Measurements from ENCODE around the gene FSIP1.

- TF ChIP-seq, protein P1, sequence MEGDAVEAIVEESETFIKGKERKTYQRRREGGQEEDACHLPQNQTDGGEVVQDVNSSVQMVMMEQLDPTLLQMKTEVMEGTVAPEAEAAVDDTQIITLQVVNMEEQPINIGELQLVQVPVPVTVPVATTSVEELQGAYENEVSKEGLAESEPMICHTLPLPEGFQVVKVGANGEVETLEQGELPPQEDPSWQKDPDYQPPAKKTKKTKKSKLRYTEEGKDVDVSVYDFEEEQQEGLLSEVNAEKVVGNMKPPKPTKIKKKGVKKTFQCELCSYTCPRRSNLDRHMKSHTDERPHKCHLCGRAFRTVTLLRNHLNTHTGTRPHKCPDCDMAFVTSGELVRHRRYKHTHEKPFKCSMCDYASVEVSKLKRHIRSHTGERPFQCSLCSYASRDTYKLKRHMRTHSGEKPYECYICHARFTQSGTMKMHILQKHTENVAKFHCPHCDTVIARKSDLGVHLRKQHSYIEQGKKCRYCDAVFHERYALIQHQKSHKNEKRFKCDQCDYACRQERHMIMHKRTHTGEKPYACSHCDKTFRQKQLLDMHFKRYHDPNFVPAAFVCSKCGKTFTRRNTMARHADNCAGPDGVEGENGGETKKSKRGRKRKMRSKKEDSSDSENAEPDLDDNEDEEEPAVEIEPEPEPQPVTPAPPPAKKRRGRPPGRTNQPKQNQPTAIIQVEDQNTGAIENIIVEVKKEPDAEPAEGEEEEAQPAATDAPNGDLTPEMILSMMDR (IDR thresholded peaks at IDR 0.05) = no peak
- TF ChIP-seq EP300 (IDR thresholded peaks at IDR 0.05) (no peak), POLR2A (IDR thresholded peaks at IDR 0.05) (no peak)
These were observed 113.0 kb downstream of the FSIP1 start for GRCh38 chr15:39669661-39670060.

Measured in ovary (tissue), 3 donors.